H1 (cell line): ENCODE data around the gene SLC4A9. TPM values are rescaled to one million over a fixed set of nuclear protein-coding genes. Genes with fewer than 3 reads are reported as not detected.

ENCODE experiments used
- EZH2 ChIP-seq: fragments of 200-600 bp; sonication (generic); IDR thresholded peaks from 2 replicates; pipeline ENCODE4 v1.7.1; 2012; ENCODE audit warnings: low read depth, mild to moderate bottlenecking, moderate library complexity, low read length, inconsistent platforms; ENCODE audit not compliant: severe bottlenecking
- polyA plus RNA-seq, 7 experiments: library from polyadenylated mRNA; depleted of rRNA in 3 of 7; stranded (reverse) in 5 of 7; unstranded in 2 of 7; fragments of >200 nt in 5 of 7; fragments of 200-250 nt in 2 of 7; gene quantifications; 1 replicate in 5 of 7; 2 replicates in 1 of 7; 4 replicates in 1 of 7; pipeline versions ENCODE4 v1.2.1 to v1.2.3, GENCODE V29; 2011 to 2013; ENCODE audit warnings: missing spikeins in 2 of 7, mixed read lengths in 2 of 7
- total RNA-seq: library from RNA; stranded (reverse); fragmentation: NEBNext Ultra II Directional; extraction: Animal tissue kit (Norgen Biotek cat#: 25700); gene quantifications from 2 replicates; pipeline ENCODE4 v1.2.1, GENCODE V29; 2021

SLC4A9 gene
- total and polyA plus RNA-seq, 2 of the 8 experiments (the other 6 are each of a cell fraction or from before 2014, with no cell fraction given) = 0.15 to 0.28 TPM

- no peak for TF ChIP-seq EZH2
Observed at GRCh38 chr5:140393738-140394137, 33.7 kb downstream of the SLC4A9 start (continued).
